Liver (tissue), 9 donors: Measurements from ENCODE around the gene PARP9. TPM values are rescaled to one million over a fixed set of nuclear protein-coding genes. Genes with fewer than 3 reads are reported as not detected.

ENCODE experiments used
- DNase-seq: peaks from one replicate; pipeline ENCODE4 v3.0.0-alpha.2; 2017; ENCODE audit warnings: low spot score
- H3K27ac ChIP-seq, 2 donors: one replicate each; pipeline ENCODE4 v1.7.0; 2013; ENCODE audit warnings: inconsistent platforms in 2 of 2, low read length in 2 of 2, control low read depth in 1 of 2, low read depth in 1 of 2, mild to moderate bottlenecking in 1 of 2
- H3K27me3 ChIP-seq, 4 donors: one replicate each; pipeline versions ENCODE4 v1.6.1 to v1.7.0; 2013; ENCODE audit warnings: low read length in 3 of 4, inconsistent platforms in 1 of 4, mild to moderate bottlenecking in 1 of 4, moderate library complexity in 1 of 4; ENCODE audit not compliant: control insufficient read depth in 4 of 4, insufficient read depth in 4 of 4
- H3K36me3 ChIP-seq, 4 donors: one replicate each; pipeline versions ENCODE4 v1.6.1 to v1.7.0; 2013; ENCODE audit warnings: low read length in 3 of 4, mild to moderate bottlenecking in 3 of 4, low read depth in 1 of 4, moderate library complexity in 1 of 4; ENCODE audit not compliant: control insufficient read depth in 4 of 4, insufficient read depth in 3 of 4
- H3K4me1 ChIP-seq, 4 donors: one replicate each; pipeline versions ENCODE4 v1.6.1 to v1.7.0; 2013; ENCODE audit warnings: low read length in 3 of 4, mild to moderate bottlenecking in 3 of 4, moderate library complexity in 1 of 4; ENCODE audit not compliant: control insufficient read depth in 4 of 4, insufficient read depth in 4 of 4
- H3K4me3 ChIP-seq, 3 donors: one replicate each; pipeline versions ENCODE4 v1.6.1 to v1.7.0; 2013; ENCODE audit warnings: low read length in 3 of 3, control low read depth in 1 of 3, low read depth in 1 of 3, mild to moderate bottlenecking in 1 of 3
- H3K9ac ChIP-seq, 2 donors: one replicate each; pipeline ENCODE4 v1.7.0; 2013; ENCODE audit warnings: low read length in 2 of 2, mild to moderate bottlenecking in 2 of 2, moderate library complexity in 2 of 2, control low read depth in 1 of 2, low read depth in 1 of 2
- H3K9me3 ChIP-seq, 4 donors: one replicate each; pipeline versions ENCODE4 v1.6.1 to v1.7.0; 2013; ENCODE audit warnings: low read length in 3 of 4; ENCODE audit not compliant: control insufficient read depth in 4 of 4
- ATF3 ChIP-seq: IDR thresholded peaks from 2 replicates; pipeline ENCODE4 v1.6.1; 2016; ENCODE audit warnings: antibody characterized with exemption
- CTCF ChIP-seq: fragments of 150-350 bp; IDR thresholded peaks from 2 replicates; pipeline ENCODE4 v1.5.1; 2017; ENCODE audit warnings: improper control_type of control experiment, low read depth, low read length; ENCODE audit not compliant: missing input control
- FOXA1 ChIP-seq: IDR thresholded peaks from 2 replicates; pipeline ENCODE4 v1.6.1; 2016; ENCODE audit warnings: antibody characterized with exemption
- FOXA2 ChIP-seq: IDR thresholded peaks from 2 replicates; pipeline ENCODE4 v1.6.1; 2016; ENCODE audit warnings: antibody characterized with exemption
- GABPA ChIP-seq, 2 donors: IDR thresholded peaks in 1 of 2; conservative IDR thresholded peaks in 1 of 2; 2 replicates each; pipeline ENCODE4 v1.6.1; 2016; ENCODE audit warnings: antibody characterized with exemption in 2 of 2, mild to moderate bottlenecking in 1 of 2, moderate library complexity in 1 of 2
- HNF4A ChIP-seq, 2 donors: conservative IDR thresholded peaks; 2 replicates each; pipeline ENCODE4 v1.6.1; 2016; ENCODE audit warnings: antibody characterized with exemption in 2 of 2, mild to moderate bottlenecking in 2 of 2
- JUND ChIP-seq, 2 donors: IDR thresholded peaks; 2 replicates each; pipeline ENCODE4 v1.6.1; 2016; ENCODE audit warnings: antibody characterized with exemption in 2 of 2
- MAX ChIP-seq: IDR thresholded peaks from 2 replicates; pipeline ENCODE4 v1.6.1; 2016; ENCODE audit warnings: antibody characterized with exemption
- NR2F2 ChIP-seq: IDR thresholded peaks from 2 replicates; pipeline ENCODE4 v1.6.1; 2016; ENCODE audit warnings: antibody characterized with exemption
- RAD21 ChIP-seq, 2 donors: IDR thresholded peaks; 2 replicates each; pipeline ENCODE4 v1.6.1; 2016; ENCODE audit warnings: antibody characterized with exemption in 2 of 2, mild to moderate bottlenecking in 2 of 2
- REST ChIP-seq: IDR thresholded peaks from 2 replicates; pipeline ENCODE4 v1.6.1; 2016; ENCODE audit warnings: antibody characterized with exemption, mild to moderate bottlenecking
- SP1 ChIP-seq: IDR thresholded peaks from 2 replicates; pipeline ENCODE4 v1.6.1; 2018; ENCODE audit warnings: antibody characterized with exemption, mild to moderate bottlenecking
- TAF1 ChIP-seq: conservative IDR thresholded peaks from 2 replicates; pipeline ENCODE4 v1.6.1; 2016; ENCODE audit warnings: antibody characterized with exemption, mild to moderate bottlenecking
- YY1 ChIP-seq: IDR thresholded peaks from 2 replicates; pipeline ENCODE4 v1.6.1; 2016; ENCODE audit warnings: antibody characterized with exemption, mild to moderate bottlenecking
- WGBS: extraction: QIAGEN DNeasy Blood & Tissue Kit; methylation state at CpG from one replicate; pipeline ENCODE4 v1.1.7; 2013; 5-methylcytosine and 5-hydroxymethylcytosine counted together
- polyA plus RNA-seq, 2 donors: library from polyadenylated mRNA; stranded (reverse) in 1 of 2; unstranded in 1 of 2; fragments of 200-250 nt in 1 of 2; fragments of >200 nt in 1 of 2; fragmentation: Nextera tagmentation in 1 of 2; extraction: Ambion mirVana in 1 of 2; gene quantifications; one replicate each; pipeline versions ENCODE4 v1.2.1 to v1.2.3, GENCODE V29; 2013 to 2015
- total RNA-seq, 2 donors: library from RNA; depleted of rRNA; stranded (reverse); fragments of >200 nt; gene quantifications; one replicate each; pipeline ENCODE4 v1.2.3, GENCODE V29; 2014
- donor health status: healthy.
- donor health status: healthy.
- donor health status: healthy.
- donor health status: healthy.
- donor health status: healthy.

PARP9 gene
- total and polyA plus RNA-seq, 4 donors, result 34.8 to 74.0 (median 48.9) TPM

- peak overlapping the region; percentile 82 to 96 for H3K9ac ChIP-seq
- peak overlapping the region; percentile 94 to 99 for H3K27ac ChIP-seq
- peaks cover 1 to 18% (median 12%) of the 10 kb centered on the region in 4 donors for H3K36me3 ChIP-seq
- H3K4me3 ChIP-seq, result peak overlapping the region; percentile 81 to 85 (median 84)
- no peak for DNase-seq
- no peak for TF ChIP-seq HNF4A (conservative IDR thresholded peaks at IDR 0.05)
- TF ChIP-seq SP1, result no peak
- peak; percentile 15 for TF ChIP-seq YY1
- no peaks in the 10 kb centered on the region for H3K9me3 ChIP-seq
- WGBS, result 16% methylated on average over 5 of the region's 5 CpGs
- H3K4me1 ChIP-seq, result peaks cover 11 to 63% (median 28%) of the 10 kb centered on the region in 4 donors
- no peaks in the 10 kb centered on the region for H3K27me3 ChIP-seq
These were observed 429 bp downstream of the PARP9 start for GRCh38 chr3:122563717-122564025.

- DNase-seq, result no peak
- Histone ChIP-seq H3K36me3 (peaks cover 2 to 19% (median 15%) of the 10 kb centered on the region in 4 donors), H3K9me3 (no peaks in the 10 kb centered on the region), H3K4me1 (peaks cover 11 to 61% (median 24%) of the 10 kb centered on the region in 4 donors), H3K4me3 (peak overlapping the region; percentile 81 to 85 (median 84)), H3K27me3 (no peaks in the 10 kb centered on the region), H3K27ac (peak overlapping the region; percentile 94 to 99), H3K9ac (peak overlapping the region; percentile 82 to 96)
- 39% methylated on average over 5 of the region's 5 CpGs for WGBS
- peak in 1 of 2 donors; percentile 6 for TF ChIP-seq RAD21 (IDR thresholded peaks at IDR 0.05)
- peak; percentile 33 for TF ChIP-seq REST
- TF ChIP-seq NR2F2, result no peak
These were observed 980 bp downstream of the PARP9 start for GRCh38 chr3:122562923-122563716.

- Histone ChIP-seq H3K9ac (no peak overlapping the region), H3K36me3 (peaks cover 8 to 28% (median 24%) of the 10 kb centered on the region in 4 donors), H3K27ac (peak overlapping the region in 1 of 2 donors; percentile 44), H3K4me1 (peaks cover 3 to 44% (median 10%) of the 10 kb centered on the region in 4 donors), H3K4me3 (no peak overlapping the region), H3K9me3 (no peaks in the 10 kb centered on the region), H3K27me3 (no peaks in the 10 kb centered on the region)
- 91% methylated on average over 1 of the region's 1 CpG for WGBS
- TF ChIP-seq YY1 (peak; percentile 58), GABPA (IDR thresholded peaks at IDR 0.05 in 1 of 2, conservative IDR thresholded peaks at IDR 0.05 in 1 of 2) (no peak), FOXA2 (no peak), NR2F2 (no peak), FOXA1 (no peak), MAX (peak; percentile 59), TAF1 (no peak), RAD21 (IDR thresholded peaks at IDR 0.05) (peak; percentile 87 to 89), CTCF (peak; percentile 67), ATF3 (peak; percentile 22), REST (no peak), JUND (IDR thresholded peaks at IDR 0.05) (peak; percentile 56 to 65)
- DNase-seq, result peak; percentile 49
These were observed 3.4 kb downstream of the PARP9 start for GRCh38 chr3:122560680-122561079.
